Measurements from ENCODE around the gene KIAA1191.
A peak's percentile ranks its signal among the peaks of the same experiment; 100 is the strongest.

The KIAA1191 gene

GRCh38 chr5:176389135-176390123, 27.9 kb upstream of the KIAA1191 start:
- no peak for DNase-seq

- peak; percentile 100 for DNase-seq
Measured at GRCh38 chr5:176388444-176389134, 27.0 kb upstream of the KIAA1191 start, which contains the start of the genes HIGD2A and NOP16. Gene HIGD2A, plus strand, starts transcription at chr5:176388751. Its CDS starts 69 bp downstream, at chr5:176388820. Gene NOP16, minus strand, starts transcription at chr5:176388598. Its CDS starts 59 bp downstream, at chr5:176388539.

- DNase-seq: peak; percentile 9
Measured at GRCh38 chr5:176388003-176388443, 26.5 kb upstream of the KIAA1191 start.

GRCh38 chr5:176387384-176387925, 25.9 kb upstream of the KIAA1191 start:
- DNase-seq: no peak

- no peak for DNase-seq
Measured at GRCh38 chr5:176386491-176386890, 24.9 kb upstream of the KIAA1191 start.

GRCh38 chr5:176384991-176385390, 23.4 kb upstream of the KIAA1191 start:
- no peak for DNase-seq

- no peak for DNase-seq
Measured at GRCh38 chr5:176384366-176384930, 22.9 kb upstream of the KIAA1191 start.

GRCh38 chr5:176383961-176384360, 22.4 kb upstream of the KIAA1191 start:
- no peak for DNase-seq

GRCh38 chr5:176383248-176383905, 21.8 kb upstream of the KIAA1191 start:
- no peak for DNase-seq

GRCh38 chr5:176382721-176383120, 21.2 kb upstream of the KIAA1191 start:
- no peak for DNase-seq

GRCh38 chr5:176381979-176382378, 20.4 kb upstream of the KIAA1191 start:
- no peak for DNase-seq

GRCh38 chr5:176381423-176381822, 19.9 kb upstream of the KIAA1191 start:
- DNase-seq: no peak

- DNase-seq: no peak
Measured at GRCh38 chr5:176379881-176380280, 18.3 kb upstream of the KIAA1191 start.

- DNase-seq: no peak
Measured at GRCh38 chr5:176373100-176373818, 11.7 kb upstream of the KIAA1191 start.

GRCh38 chr5:176371621-176372539, 10.3 kb upstream of the KIAA1191 start:
- DNase-seq: no peak

GRCh38 chr5:176369934-176370711, 8.6 kb upstream of the KIAA1191 start:
- DNase-seq: no peak

- no peak for DNase-seq
Measured at GRCh38 chr5:176368726-176369125, 7.2 kb upstream of the KIAA1191 start.

- no peak for DNase-seq
Measured at GRCh38 chr5:176366232-176366894, 4.8 kb upstream of the KIAA1191 start.
